Loucy (cell line): Measurements from ENCODE around the gene ARNT2.

Experiments used
- H2AFZ ChIP-seq: fragments of 200-600 bp; sonication (generic); 2 replicates; pipeline ENCODE4 v1.6.0; 2016; ENCODE audit warnings: antibody characterized with exemption, mild to moderate bottlenecking, low read length, moderate library complexity
- H3F3A ChIP-seq: fragments of 200-600 bp; 2 replicates; pipeline ENCODE4 v1.6.0; 2016; ENCODE audit warnings: antibody characterized with exemption, low read depth, mild to moderate bottlenecking
- H3K27me3 ChIP-seq: fragments of 200-600 bp; sonication (generic); 2 replicates; pipeline ENCODE4 v1.6.1; 2014; ENCODE audit warnings: low read length, mild to moderate bottlenecking; ENCODE audit not compliant: insufficient read depth, poor library complexity, severe bottlenecking
- H3K36me3 ChIP-seq: fragments of 200-600 bp; sonication (generic); 2 replicates; pipeline ENCODE4 v1.6.1; 2016; ENCODE audit warnings: low read length; ENCODE audit not compliant: insufficient read depth
- H3K4me1 ChIP-seq: fragments of 200-600 bp; sonication (generic); 2 replicates; pipeline ENCODE4 v1.5.1; 2014; ENCODE audit warnings: low read length, mild to moderate bottlenecking; ENCODE audit not compliant: insufficient read depth, poor library complexity, severe bottlenecking
- H3K4me2 ChIP-seq: fragments of 200-600 bp; sonication (generic); 2 replicates; pipeline ENCODE4 v1.6.0; 2014; ENCODE audit warnings: antibody characterized with exemption, low read length, low read depth, mild to moderate bottlenecking; ENCODE audit not compliant: poor library complexity, severe bottlenecking
- H3K4me3 ChIP-seq: fragments of 200-600 bp; sonication (generic); 2 replicates; pipeline ENCODE4 v1.5.1; 2014; ENCODE audit warnings: low read length, mild to moderate bottlenecking, mixed read lengths; ENCODE audit not compliant: poor library complexity, severe bottlenecking
- H3K79me2 ChIP-seq: fragments of 200-600 bp; sonication (generic); 2 replicates; pipeline ENCODE4 v1.6.1; 2014; ENCODE audit warnings: low read length; ENCODE audit not compliant: insufficient read depth
- H3K9ac ChIP-seq: fragments of 200-600 bp; sonication (generic); 2 replicates; pipeline ENCODE4 v1.6.0; 2014; ENCODE audit warnings: mild to moderate bottlenecking, low read depth, low read length, moderate library complexity; ENCODE audit not compliant: poor library complexity, severe bottlenecking
- H3K9me2 ChIP-seq: fragments of 200-600 bp; sonication (generic); replicated peaks from 2 replicates; pipeline ENCODE4 v1.6.1; 2016; ENCODE audit warnings: low read depth, low read length, mixed read lengths
- H3K9me3 ChIP-seq: fragments of 200-600 bp; sonication (generic); 2 replicates; pipeline ENCODE4 v1.6.1; 2014; ENCODE audit warnings: mild to moderate bottlenecking, antibody characterized with exemption, low read length, low read depth; ENCODE audit not compliant: insufficient read depth
- H4K20me1 ChIP-seq: fragments of 200-600 bp; sonication (generic); 2 replicates; pipeline ENCODE4 v1.6.0; 2014; ENCODE audit warnings: antibody characterized with exemption, low read length, mild to moderate bottlenecking; ENCODE audit not compliant: insufficient read depth, poor library complexity, severe bottlenecking
- EZH2phosphoT487 ChIP-seq: fragments of 200-600 bp; IDR thresholded peaks from 2 replicates; pipeline ENCODE4 v1.6.1; 2018; ENCODE audit warnings: antibody characterized with exemption, mild to moderate bottlenecking, moderate library complexity, borderline replicate concordance
- TF ChIP-seq, protein P1 (sequence below): fragments of 200-600 bp; sonication (generic); conservative IDR thresholded peaks from 2 replicates; pipeline ENCODE4 v1.5.1; 2014; ENCODE audit warnings: mild to moderate bottlenecking, antibody characterized with exemption, low read length

The ARNT2 gene

DNA sequence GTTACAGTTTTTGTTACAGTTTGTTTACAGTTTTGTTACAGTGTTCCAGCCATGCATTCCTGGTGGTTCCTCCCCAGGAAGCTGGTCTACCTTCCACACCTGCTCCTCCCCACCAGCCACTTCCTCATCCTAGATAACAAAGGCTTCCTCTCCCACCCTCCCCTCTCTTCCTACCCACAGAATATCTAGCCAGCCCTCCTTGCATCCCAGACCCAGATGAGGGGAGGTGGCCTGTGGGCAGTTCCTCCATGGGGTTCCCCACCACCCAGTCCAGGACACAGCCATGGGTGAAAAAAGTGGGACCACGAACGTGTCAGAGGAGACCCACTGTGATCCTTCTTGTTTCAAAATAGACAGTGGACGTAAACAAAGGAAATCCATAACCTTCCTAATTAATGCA is 168.2 kb downstream of the ARNT2 start:
- Histone ChIP-seq H3K36me3 (no peaks in the 10 kb centered on the region), H3K4me1 (no peaks in the 10 kb centered on the region), H3K9me2 (no peaks in the 10 kb centered on the region), H3K9ac (no peak overlapping the region), H3K4me2 (no peak overlapping the region), H3K27me3 (no peaks in the 10 kb centered on the region), H3F3A (no peaks in the 10 kb centered on the region), H2AFZ (no peak overlapping the region), H3K4me3 (no peak overlapping the region), H4K20me1 (no peaks in the 10 kb centered on the region), H3K79me2 (no peaks in the 10 kb centered on the region), H3K9me3 (no peaks in the 10 kb centered on the region)
- TF ChIP-seq EZH2phosphoT487 = no peak
- TF ChIP-seq, protein P1, sequence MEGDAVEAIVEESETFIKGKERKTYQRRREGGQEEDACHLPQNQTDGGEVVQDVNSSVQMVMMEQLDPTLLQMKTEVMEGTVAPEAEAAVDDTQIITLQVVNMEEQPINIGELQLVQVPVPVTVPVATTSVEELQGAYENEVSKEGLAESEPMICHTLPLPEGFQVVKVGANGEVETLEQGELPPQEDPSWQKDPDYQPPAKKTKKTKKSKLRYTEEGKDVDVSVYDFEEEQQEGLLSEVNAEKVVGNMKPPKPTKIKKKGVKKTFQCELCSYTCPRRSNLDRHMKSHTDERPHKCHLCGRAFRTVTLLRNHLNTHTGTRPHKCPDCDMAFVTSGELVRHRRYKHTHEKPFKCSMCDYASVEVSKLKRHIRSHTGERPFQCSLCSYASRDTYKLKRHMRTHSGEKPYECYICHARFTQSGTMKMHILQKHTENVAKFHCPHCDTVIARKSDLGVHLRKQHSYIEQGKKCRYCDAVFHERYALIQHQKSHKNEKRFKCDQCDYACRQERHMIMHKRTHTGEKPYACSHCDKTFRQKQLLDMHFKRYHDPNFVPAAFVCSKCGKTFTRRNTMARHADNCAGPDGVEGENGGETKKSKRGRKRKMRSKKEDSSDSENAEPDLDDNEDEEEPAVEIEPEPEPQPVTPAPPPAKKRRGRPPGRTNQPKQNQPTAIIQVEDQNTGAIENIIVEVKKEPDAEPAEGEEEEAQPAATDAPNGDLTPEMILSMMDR = no peak

DNA sequence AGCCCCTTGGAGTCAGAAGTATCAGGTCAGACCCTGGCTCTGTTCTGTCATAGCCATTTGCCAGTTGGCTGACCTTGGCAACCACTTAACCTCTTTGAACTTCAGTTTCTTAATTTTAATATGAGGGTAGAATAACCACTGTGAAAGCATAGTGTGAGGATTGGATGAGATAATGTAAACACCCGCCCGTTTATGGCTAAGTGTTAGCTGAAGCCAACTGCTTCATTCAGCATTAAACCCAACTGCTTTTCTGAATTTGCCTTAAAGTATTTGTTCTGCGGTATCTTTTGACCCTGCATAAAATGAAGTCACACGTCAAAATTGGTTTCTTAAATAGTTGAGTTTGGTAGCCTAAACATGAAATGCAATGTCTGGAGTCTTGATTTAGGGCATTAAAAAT is 169.4 kb downstream of the ARNT2 start:
- Histone ChIP-seq H2AFZ (no peak overlapping the region), H3K4me2 (no peak overlapping the region), H3F3A (no peaks in the 10 kb centered on the region), H3K79me2 (no peaks in the 10 kb centered on the region), H3K9ac (no peak overlapping the region), H4K20me1 (no peaks in the 10 kb centered on the region), H3K4me1 (no peaks in the 10 kb centered on the region), H3K9me3 (no peaks in the 10 kb centered on the region), H3K9me2 (no peaks in the 10 kb centered on the region), H3K36me3 (no peaks in the 10 kb centered on the region), H3K27me3 (no peaks in the 10 kb centered on the region), H3K4me3 (no peak overlapping the region)
- TF ChIP-seq, protein P1 = no peak
- TF ChIP-seq EZH2phosphoT487 = no peak

DNA sequence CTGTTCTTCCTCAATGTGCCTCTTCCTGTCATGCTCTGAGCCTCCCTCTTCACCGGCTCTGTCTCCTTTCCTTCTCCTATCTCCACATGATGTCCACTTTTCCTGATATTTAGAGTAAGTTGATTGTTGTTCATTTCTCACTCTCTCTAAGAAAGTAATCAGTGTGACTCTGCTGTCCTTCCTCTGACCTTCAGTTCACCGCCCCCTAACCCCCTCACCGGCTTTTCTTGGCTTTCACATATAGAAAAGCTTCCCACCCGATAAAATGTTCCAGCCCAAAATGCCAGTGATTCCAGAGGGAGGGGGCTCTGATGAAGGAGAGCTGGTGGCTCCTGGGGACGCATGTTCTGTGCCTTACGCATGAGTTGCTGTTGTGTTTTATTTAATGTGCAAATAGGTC is 170.4 kb downstream of the ARNT2 start:
- Histone ChIP-seq H4K20me1 (no peaks in the 10 kb centered on the region), H3K4me1 (no peaks in the 10 kb centered on the region), H3K79me2 (no peaks in the 10 kb centered on the region), H3K27me3 (no peaks in the 10 kb centered on the region), H3K4me2 (no peak overlapping the region), H3F3A (no peaks in the 10 kb centered on the region), H3K9me2 (no peaks in the 10 kb centered on the region), H3K9ac (no peak overlapping the region), H3K9me3 (no peaks in the 10 kb centered on the region), H3K4me3 (no peak overlapping the region), H3K36me3 (no peaks in the 10 kb centered on the region), H2AFZ (no peak overlapping the region)
- no peak for TF ChIP-seq EZH2phosphoT487

- no peak overlapping the region for H2AFZ ChIP-seq
- no peak for TF ChIP-seq EZH2phosphoT487
- TF ChIP-seq, protein P1 = no peak
These were observed 172.4 kb downstream of the ARNT2 start for GRCh38 chr15:80576519-80577090.

More at GRCh38 chr15:80576519-80577090, 172.4 kb downstream of the ARNT2 start:
- Histone ChIP-seq H3K4me1 (no peaks in the 10 kb centered on the region), H3F3A (no peaks in the 10 kb centered on the region), H3K4me3 (no peak overlapping the region), H3K79me2 (no peaks in the 10 kb centered on the region), H3K9me3 (no peaks in the 10 kb centered on the region), H3K27me3 (no peaks in the 10 kb centered on the region), H3K36me3 (no peaks in the 10 kb centered on the region), H3K9me2 (no peaks in the 10 kb centered on the region), H3K9ac (no peak overlapping the region), H3K4me2 (no peak overlapping the region), H4K20me1 (no peaks in the 10 kb centered on the region)
